ENCODE data around the gene ALDH3A1. TPM values are rescaled to one million over a fixed set of nuclear protein-coding genes. Genes with fewer than 3 reads are reported as not detected.

Gene ALDH3A1
- total RNA-seq, 3 donors from 2014 or later (not counting 1 experiment from before 2014, with no cell fraction given): not detected

DNA sequence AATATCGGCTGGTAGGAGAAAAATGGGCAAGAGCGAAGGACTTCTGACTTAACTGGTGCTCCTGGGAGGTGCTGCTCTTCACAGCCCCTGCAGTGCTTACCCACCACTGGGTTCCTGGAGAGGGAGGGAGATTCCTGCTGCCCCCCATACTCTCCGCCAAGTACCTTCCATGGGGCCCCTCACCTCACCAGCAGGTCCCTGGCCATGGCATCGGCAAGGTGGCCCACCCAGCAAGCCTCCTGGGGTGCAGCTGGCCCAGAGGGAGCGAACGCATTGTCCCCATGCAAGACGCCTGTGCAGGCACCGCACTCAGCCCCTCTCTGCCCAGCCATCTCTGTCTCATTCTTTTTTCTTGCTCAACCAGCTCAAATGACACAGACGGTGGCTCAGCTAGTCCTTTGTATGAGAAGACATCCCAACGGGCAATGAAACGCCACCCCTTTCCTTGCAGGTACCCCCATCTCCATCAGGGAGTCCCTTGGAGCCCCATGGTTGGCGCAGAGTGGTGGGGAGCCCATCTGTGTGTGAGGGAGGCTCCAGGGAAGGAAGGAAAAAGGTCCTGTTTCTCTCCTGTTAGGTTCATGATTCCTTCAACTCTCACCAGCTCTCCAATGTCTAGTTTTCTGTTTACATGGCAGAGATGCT lies 9.6 kb upstream of the ALDH3A1 start:
- Histone ChIP-seq H3K27me3 (ENCODE audit: control insufficient read depth, insufficient read depth, low read length) (peaks cover 2% of the 10 kb centered on the region), H3K36me3 (ENCODE audit: control insufficient read depth, insufficient read depth, low read length) (no peaks in the 10 kb centered on the region), H3K27ac (ENCODE audit: low read length) (no peak overlapping the region), H3K4me1 (ENCODE audit: control insufficient read depth, insufficient read depth, low read length) (peaks cover 4% of the 10 kb centered on the region), H3K9me3 (ENCODE audit: control insufficient read depth, insufficient read depth, low read length) (no peaks in the 10 kb centered on the region), H3K4me3 (ENCODE audit: low read length) (no peak overlapping the region)
- ATAC-seq (no peak), DNase-seq (no peak)
- Mint-ChIP-seq H3K4me1 (no peaks in the 10 kb centered on the region), H3K27me3 (ENCODE audit: low read depth in 2 of 2) (peaks cover 12 to 13% of the 10 kb centered on the region in 2 donors), H3K9me3 (no peaks in the 10 kb centered on the region), H3K36me3 (no peaks in the 10 kb centered on the region), H3K4me3 (no peak overlapping the region), H3K27ac (no peak overlapping the region)
- TF ChIP-seq, protein P1, sequence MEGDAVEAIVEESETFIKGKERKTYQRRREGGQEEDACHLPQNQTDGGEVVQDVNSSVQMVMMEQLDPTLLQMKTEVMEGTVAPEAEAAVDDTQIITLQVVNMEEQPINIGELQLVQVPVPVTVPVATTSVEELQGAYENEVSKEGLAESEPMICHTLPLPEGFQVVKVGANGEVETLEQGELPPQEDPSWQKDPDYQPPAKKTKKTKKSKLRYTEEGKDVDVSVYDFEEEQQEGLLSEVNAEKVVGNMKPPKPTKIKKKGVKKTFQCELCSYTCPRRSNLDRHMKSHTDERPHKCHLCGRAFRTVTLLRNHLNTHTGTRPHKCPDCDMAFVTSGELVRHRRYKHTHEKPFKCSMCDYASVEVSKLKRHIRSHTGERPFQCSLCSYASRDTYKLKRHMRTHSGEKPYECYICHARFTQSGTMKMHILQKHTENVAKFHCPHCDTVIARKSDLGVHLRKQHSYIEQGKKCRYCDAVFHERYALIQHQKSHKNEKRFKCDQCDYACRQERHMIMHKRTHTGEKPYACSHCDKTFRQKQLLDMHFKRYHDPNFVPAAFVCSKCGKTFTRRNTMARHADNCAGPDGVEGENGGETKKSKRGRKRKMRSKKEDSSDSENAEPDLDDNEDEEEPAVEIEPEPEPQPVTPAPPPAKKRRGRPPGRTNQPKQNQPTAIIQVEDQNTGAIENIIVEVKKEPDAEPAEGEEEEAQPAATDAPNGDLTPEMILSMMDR (IDR thresholded peaks at IDR 0.05): no peak
- 83% methylated on average over 11 of the region's 12 CpGs for WGBS (ENCODE audit: insufficient coverage)
- intact Hi-C loops (cut with micrococcal nuclease): no loop called here

DNA sequence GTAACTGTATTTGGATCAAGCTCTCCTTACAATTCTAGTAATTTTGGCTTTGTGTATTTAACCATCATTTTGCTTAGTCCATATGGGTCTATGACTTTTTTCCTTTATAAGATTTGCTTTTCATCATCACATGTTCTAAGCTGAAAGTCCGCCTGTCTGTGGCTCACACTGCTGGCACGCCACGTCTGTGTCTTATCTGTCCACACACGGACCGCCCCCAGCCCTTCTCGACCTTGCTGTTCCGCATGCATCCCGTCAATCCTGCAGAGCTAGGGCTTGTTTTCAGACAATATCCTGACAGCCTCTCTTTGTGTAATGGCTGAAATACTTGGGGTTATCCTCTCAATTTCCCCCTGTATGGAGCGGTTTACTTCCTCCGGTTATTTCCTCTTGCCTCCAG lies 8.4 kb upstream of the ALDH3A1 start:
- H3K27me3 ChIP-seq (ENCODE audit: control insufficient read depth, insufficient read depth, low read length): peaks cover 2% of the 10 kb centered on the region
- WGBS (ENCODE audit: insufficient coverage): 86% methylated on average over 10 of the region's 10 CpGs

DNA sequence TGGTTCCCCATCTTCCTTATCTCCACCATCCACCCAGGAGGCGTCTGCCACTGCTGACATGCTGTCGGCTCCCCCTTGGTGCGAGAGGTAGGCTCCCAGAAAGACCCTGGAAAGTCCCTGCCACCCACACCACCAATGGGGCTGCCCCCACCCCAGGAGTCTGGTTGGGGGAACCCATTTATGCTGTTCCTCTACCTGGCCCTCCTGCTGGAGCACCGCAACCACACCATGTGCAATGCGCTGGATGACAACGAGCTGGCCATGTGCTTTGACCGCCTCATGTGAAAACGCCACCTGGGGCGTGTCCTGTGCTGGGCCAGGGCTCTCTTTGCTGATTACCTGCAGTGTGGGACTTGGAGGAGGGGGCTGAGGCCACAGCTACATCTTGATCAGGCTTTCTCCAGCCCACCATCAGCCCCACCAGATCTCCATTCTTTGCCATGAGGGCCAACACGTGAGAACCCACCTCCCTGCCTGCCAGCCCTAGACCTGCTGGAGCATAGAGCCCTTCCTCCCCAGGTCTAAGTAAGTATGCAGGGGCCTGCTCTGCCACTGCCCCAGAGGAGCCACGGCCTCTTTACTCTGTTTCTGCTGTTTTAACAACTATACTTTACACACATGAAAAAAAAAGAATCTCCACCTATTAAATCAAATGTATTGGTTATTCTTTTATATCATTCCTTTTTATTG lies 7.9 kb upstream of the ALDH3A1 start:
- Mint-ChIP-seq H3K4me1 (no peaks in the 10 kb centered on the region), H3K4me3 (no peak overlapping the region), H3K27me3 (ENCODE audit: low read depth in 2 of 2) (peaks cover 8 to 21% of the 10 kb centered on the region in 2 donors), H3K36me3 (no peaks in the 10 kb centered on the region), H3K27ac (no peak overlapping the region), H3K9me3 (no peaks in the 10 kb centered on the region)
- H3K4me1 ChIP-seq (ENCODE audit: control insufficient read depth, insufficient read depth, low read length): no peaks in the 10 kb centered on the region
- no peak for ATAC-seq
- no peaks in the 10 kb centered on the region for H3K36me3 ChIP-seq (ENCODE audit: control insufficient read depth, insufficient read depth, low read length)
- no peak overlapping the region for H3K4me3 ChIP-seq (ENCODE audit: low read length)
- no peak overlapping the region for H3K27ac ChIP-seq (ENCODE audit: low read length)
- H3K9me3 ChIP-seq (ENCODE audit: control insufficient read depth, insufficient read depth, low read length): no peaks in the 10 kb centered on the region
- intact Hi-C loops (cut with micrococcal nuclease): no loop called here
- peaks cover 2% of the 10 kb centered on the region for H3K27me3 ChIP-seq (ENCODE audit: control insufficient read depth, insufficient read depth, low read length)
- TF ChIP-seq, protein P1 (IDR thresholded peaks at IDR 0.05): no peak
- WGBS (ENCODE audit: insufficient coverage): 78% methylated on average over 10 of the region's 11 CpGs
- DNase-seq: no peak

More for the DNA sequence above, 8.4 kb upstream of the ALDH3A1 start:
- no peak overlapping the region for H3K27ac Mint-ChIP-seq
- no peaks in the 10 kb centered on the region for H3K36me3 Mint-ChIP-seq
- DNase-seq (no peak), ATAC-seq (no peak)
- Histone ChIP-seq H3K27ac (ENCODE audit: low read length) (no peak overlapping the region), H3K4me1 (ENCODE audit: control insufficient read depth, insufficient read depth, low read length) (no peaks in the 10 kb centered on the region), H3K36me3 (ENCODE audit: control insufficient read depth, insufficient read depth, low read length) (no peaks in the 10 kb centered on the region), H3K9me3 (ENCODE audit: control insufficient read depth, insufficient read depth, low read length) (no peaks in the 10 kb centered on the region), H3K4me3 (ENCODE audit: low read length) (no peak overlapping the region)
- H3K4me3 Mint-ChIP-seq: no peak overlapping the region
- intact Hi-C loops (cut with micrococcal nuclease): no loop called here
- H3K4me1 Mint-ChIP-seq: no peaks in the 10 kb centered on the region
- H3K9me3 Mint-ChIP-seq: no peaks in the 10 kb centered on the region
- H3K27me3 Mint-ChIP-seq (ENCODE audit: low read depth in 2 of 2): peaks cover 12 to 18% of the 10 kb centered on the region in 2 donors
- TF ChIP-seq, protein P1 (IDR thresholded peaks at IDR 0.05): no peak
